Measurements from ENCODE around the gene SLC24A4. TPM values are rescaled to one million over a fixed set of nuclear protein-coding genes. Genes with fewer than 3 reads are reported as not detected.

Gene SLC24A4
- total RNA-seq, 3 donors from 2014 or later (not counting 1 experiment from before 2014, with no cell fraction given), result 1.1 to 3.2 (median 2.1) TPM

- H3K4me1 Mint-ChIP-seq, result no peaks in the 10 kb centered on the region
- TF ChIP-seq, protein P1, sequence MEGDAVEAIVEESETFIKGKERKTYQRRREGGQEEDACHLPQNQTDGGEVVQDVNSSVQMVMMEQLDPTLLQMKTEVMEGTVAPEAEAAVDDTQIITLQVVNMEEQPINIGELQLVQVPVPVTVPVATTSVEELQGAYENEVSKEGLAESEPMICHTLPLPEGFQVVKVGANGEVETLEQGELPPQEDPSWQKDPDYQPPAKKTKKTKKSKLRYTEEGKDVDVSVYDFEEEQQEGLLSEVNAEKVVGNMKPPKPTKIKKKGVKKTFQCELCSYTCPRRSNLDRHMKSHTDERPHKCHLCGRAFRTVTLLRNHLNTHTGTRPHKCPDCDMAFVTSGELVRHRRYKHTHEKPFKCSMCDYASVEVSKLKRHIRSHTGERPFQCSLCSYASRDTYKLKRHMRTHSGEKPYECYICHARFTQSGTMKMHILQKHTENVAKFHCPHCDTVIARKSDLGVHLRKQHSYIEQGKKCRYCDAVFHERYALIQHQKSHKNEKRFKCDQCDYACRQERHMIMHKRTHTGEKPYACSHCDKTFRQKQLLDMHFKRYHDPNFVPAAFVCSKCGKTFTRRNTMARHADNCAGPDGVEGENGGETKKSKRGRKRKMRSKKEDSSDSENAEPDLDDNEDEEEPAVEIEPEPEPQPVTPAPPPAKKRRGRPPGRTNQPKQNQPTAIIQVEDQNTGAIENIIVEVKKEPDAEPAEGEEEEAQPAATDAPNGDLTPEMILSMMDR (IDR thresholded peaks at IDR 0.05), result no peak
- H3K27me3 Mint-ChIP-seq (ENCODE audit: low read depth in 2 of 2), result peaks cover 11 to 20% of the 10 kb centered on the region in 2 donors
- 91% methylated on average over 4 of the region's 4 CpGs for WGBS (ENCODE audit: insufficient coverage)
- no peak overlapping the region for H3K27ac Mint-ChIP-seq
- ATAC-seq (no peak), DNase-seq (no peak)
- H3K36me3 Mint-ChIP-seq, result no peaks in the 10 kb centered on the region
- no peaks in the 10 kb centered on the region for H3K36me3 ChIP-seq (ENCODE audit: control insufficient read depth, insufficient read depth, low read length)
- no peak overlapping the region for H3K4me3 ChIP-seq (ENCODE audit: low read length)
- intact Hi-C loops (cut with micrococcal nuclease), result no loop called here
- no peaks in the 10 kb centered on the region for H3K27me3 ChIP-seq (ENCODE audit: control insufficient read depth, insufficient read depth, low read length)
- no peaks in the 10 kb centered on the region for H3K9me3 Mint-ChIP-seq
- H3K4me1 ChIP-seq (ENCODE audit: control insufficient read depth, insufficient read depth, low read length), result no peaks in the 10 kb centered on the region
- no peak overlapping the region for H3K27ac ChIP-seq (ENCODE audit: low read length)
- no peaks in the 10 kb centered on the region for H3K9me3 ChIP-seq (ENCODE audit: control insufficient read depth, insufficient read depth, low read length)
- no peak overlapping the region for H3K4me3 Mint-ChIP-seq
These were observed 11.1 kb downstream of the SLC24A4 start for GRCh38 chr14:92334050-92334449.

- DNase-seq, result no peak
- H3K4me1 ChIP-seq (ENCODE audit: control insufficient read depth, insufficient read depth, low read length), result no peaks in the 10 kb centered on the region
- H3K27ac ChIP-seq (ENCODE audit: low read length), result no peak overlapping the region
- no peak overlapping the region for H3K27ac Mint-ChIP-seq
- no peaks in the 10 kb centered on the region for H3K36me3 Mint-ChIP-seq
- 91% methylated on average over 6 of the region's 6 CpGs for WGBS (ENCODE audit: insufficient coverage)
- H3K9me3 Mint-ChIP-seq, result no peaks in the 10 kb centered on the region
- H3K36me3 ChIP-seq (ENCODE audit: control insufficient read depth, insufficient read depth, low read length), result no peaks in the 10 kb centered on the region
- intact Hi-C loops (cut with micrococcal nuclease), result no loop called here
- TF ChIP-seq, protein P1 (IDR thresholded peaks at IDR 0.05), result no peak
- H3K4me3 ChIP-seq (ENCODE audit: low read length), result no peak overlapping the region
- no peak overlapping the region for H3K4me3 Mint-ChIP-seq
- H3K9me3 ChIP-seq (ENCODE audit: control insufficient read depth, insufficient read depth, low read length), result no peaks in the 10 kb centered on the region
- no peaks in the 10 kb centered on the region for H3K4me1 Mint-ChIP-seq
- no peak for ATAC-seq
- peaks cover 16 to 29% of the 10 kb centered on the region in 2 donors for H3K27me3 Mint-ChIP-seq (ENCODE audit: low read depth in 2 of 2)
- H3K27me3 ChIP-seq (ENCODE audit: control insufficient read depth, insufficient read depth, low read length), result no peaks in the 10 kb centered on the region
These were observed 13.4 kb downstream of the SLC24A4 start for GRCh38 chr14:92336363-92336762.

GRCh38 chr14:92339426-92339825 is 16.5 kb downstream of the SLC24A4 start:
- Mint-ChIP-seq H3K27ac (no peak overlapping the region), H3K36me3 (no peaks in the 10 kb centered on the region), H3K4me3 (no peak overlapping the region), H3K9me3 (no peaks in the 10 kb centered on the region), H3K27me3 (ENCODE audit: low read depth in 2 of 2) (peaks cover 24 to 29% of the 10 kb centered on the region in 2 donors), H3K4me1 (no peaks in the 10 kb centered on the region)
- no peak for DNase-seq
- 92% methylated on average over 12 of the region's 12 CpGs for WGBS (ENCODE audit: insufficient coverage)
- H3K9me3 ChIP-seq (ENCODE audit: control insufficient read depth, insufficient read depth, low read length), result no peaks in the 10 kb centered on the region
- no peak for ATAC-seq
- no peaks in the 10 kb centered on the region for H3K27me3 ChIP-seq (ENCODE audit: control insufficient read depth, insufficient read depth, low read length)
- no peaks in the 10 kb centered on the region for H3K36me3 ChIP-seq (ENCODE audit: control insufficient read depth, insufficient read depth, low read length)
- no peak overlapping the region for H3K27ac ChIP-seq (ENCODE audit: low read length)
- TF ChIP-seq, protein P1 (IDR thresholded peaks at IDR 0.05), result no peak
- H3K4me3 ChIP-seq (ENCODE audit: low read length), result no peak overlapping the region
- no peaks in the 10 kb centered on the region for H3K4me1 ChIP-seq (ENCODE audit: control insufficient read depth, insufficient read depth, low read length)
- intact Hi-C loops (cut with micrococcal nuclease), result no loop called here

- WGBS (ENCODE audit: insufficient coverage), result 80% methylated on average over 5 of the region's 5 CpGs
- intact Hi-C loops (cut with micrococcal nuclease), result no loop called here
- DNase-seq, result no peak
- H3K27me3 ChIP-seq (ENCODE audit: control insufficient read depth, insufficient read depth, low read length), result no peaks in the 10 kb centered on the region
- H3K4me3 Mint-ChIP-seq, result no peak overlapping the region
- ATAC-seq, result no peak
- H3K27ac Mint-ChIP-seq, result no peak overlapping the region
- TF ChIP-seq, protein P1 (IDR thresholded peaks at IDR 0.05), result no peak
- no peaks in the 10 kb centered on the region for H3K36me3 Mint-ChIP-seq
- H3K4me3 ChIP-seq (ENCODE audit: low read length), result no peak overlapping the region
- no peak overlapping the region for H3K27ac ChIP-seq (ENCODE audit: low read length)
- no peaks in the 10 kb centered on the region for H3K36me3 ChIP-seq (ENCODE audit: control insufficient read depth, insufficient read depth, low read length)
- no peaks in the 10 kb centered on the region for H3K4me1 Mint-ChIP-seq
- no peaks in the 10 kb centered on the region for H3K9me3 ChIP-seq (ENCODE audit: control insufficient read depth, insufficient read depth, low read length)
- peaks cover 24 to 29% of the 10 kb centered on the region in 2 donors for H3K27me3 Mint-ChIP-seq (ENCODE audit: low read depth in 2 of 2)
- H3K4me1 ChIP-seq (ENCODE audit: control insufficient read depth, insufficient read depth, low read length), result no peaks in the 10 kb centered on the region
- no peaks in the 10 kb centered on the region for H3K9me3 Mint-ChIP-seq
These were observed 17.1 kb downstream of the SLC24A4 start for GRCh38 chr14:92340071-92340470.
